Measurements from ENCODE around the gene PTTG2.
"Not testable (repeated sequence)": the region's sequence is repeated elsewhere in the genome, so short reads cannot be mapped to it uniquely, and the experiment has no call there.

Gene PTTG2

GRCh38 chr4:37960098-37960497, at the start of gene PTTG2:
Gene PTTG2, plus strand, starts transcription at chr4:37960398. Its CDS starts 37 bp downstream, at chr4:37960435.
- DNase-seq (ENCODE audit: extremely low read depth in 1 of 2, low read depth in 1 of 2): no peak

GRCh38 chr4:37914539-37914938, 45.7 kb upstream of the PTTG2 start:
- DNase-seq (ENCODE audit: extremely low read depth in 1 of 2, low read depth in 1 of 2): no peak

GRCh38 chr4:37917388-37917787, 42.8 kb upstream of the PTTG2 start:
- DNase-seq (ENCODE audit: extremely low read depth in 1 of 2, low read depth in 1 of 2): no peak

GRCh38 chr4:37918653-37919052, 41.5 kb upstream of the PTTG2 start:
- DNase-seq (ENCODE audit: extremely low read depth in 1 of 2, low read depth in 1 of 2): no peak

GRCh38 chr4:37922328-37922727, 37.9 kb upstream of the PTTG2 start:
- DNase-seq (ENCODE audit: extremely low read depth in 1 of 2, low read depth in 1 of 2): no peak

- DNase-seq (ENCODE audit: extremely low read depth in 1 of 2, low read depth in 1 of 2): not testable (repeated sequence)
These were observed 37.1 kb upstream of the PTTG2 start for GRCh38 chr4:37923089-37923488.

- DNase-seq (ENCODE audit: extremely low read depth in 1 of 2, low read depth in 1 of 2): no peak
These were observed 35.3 kb upstream of the PTTG2 start for GRCh38 chr4:37924946-37925345.

- DNase-seq (ENCODE audit: extremely low read depth in 1 of 2, low read depth in 1 of 2): no peak
These were observed 32.8 kb upstream of the PTTG2 start for GRCh38 chr4:37927434-37927833.

GRCh38 chr4:37928426-37929416, 31.5 kb upstream of the PTTG2 start:
- DNase-seq (ENCODE audit: extremely low read depth in 1 of 2, low read depth in 1 of 2): no peak

GRCh38 chr4:37934096-37934495, 26.1 kb upstream of the PTTG2 start:
- DNase-seq (ENCODE audit: extremely low read depth in 1 of 2, low read depth in 1 of 2): no peak

- DNase-seq (ENCODE audit: extremely low read depth in 1 of 2, low read depth in 1 of 2): no peak
These were observed 25.6 kb upstream of the PTTG2 start for GRCh38 chr4:37934609-37935008.

- DNase-seq (ENCODE audit: extremely low read depth in 1 of 2, low read depth in 1 of 2): no peak
These were observed 25.2 kb upstream of the PTTG2 start for GRCh38 chr4:37935026-37935425.

GRCh38 chr4:37936889-37937498, 23.2 kb upstream of the PTTG2 start:
- no peak for DNase-seq (ENCODE audit: extremely low read depth in 1 of 2, low read depth in 1 of 2)

GRCh38 chr4:37938208-37938607, 22.0 kb upstream of the PTTG2 start:
- no peak for DNase-seq (ENCODE audit: extremely low read depth in 1 of 2, low read depth in 1 of 2)

GRCh38 chr4:37946503-37947179, 13.6 kb upstream of the PTTG2 start:
- DNase-seq (ENCODE audit: extremely low read depth in 1 of 2, low read depth in 1 of 2): no peak

- DNase-seq (ENCODE audit: extremely low read depth in 1 of 2, low read depth in 1 of 2): no peak
These were observed 11.7 kb upstream of the PTTG2 start for GRCh38 chr4:37948542-37948941.

- DNase-seq (ENCODE audit: extremely low read depth in 1 of 2, low read depth in 1 of 2): no peak
These were observed 10.4 kb upstream of the PTTG2 start for GRCh38 chr4:37949636-37950426.

GRCh38 chr4:37951461-37952352, 8.5 kb upstream of the PTTG2 start:
- no peak for DNase-seq (ENCODE audit: extremely low read depth in 1 of 2, low read depth in 1 of 2)

- no peak for DNase-seq (ENCODE audit: extremely low read depth in 1 of 2, low read depth in 1 of 2)
These were observed 7.0 kb upstream of the PTTG2 start for GRCh38 chr4:37953156-37953555.
